ENCODE measurements around the gene GPR176.
"Not testable (repeated sequence)": the region's sequence is repeated elsewhere in the genome, so short reads cannot be mapped to it uniquely, and the experiment has no call there.

- not testable (repeated sequence) for TF ChIP-seq POLR2A, CTCF (IDR thresholded peaks at IDR 0.05)
Observed at GRCh38 chr15:39893051-39893450, 27.0 kb downstream of the GPR176 start.

Data from thyroid gland (tissue), 4 donors.